A549 (cell line): ENCODE measurements around the gene NMUR2. TPM values are rescaled to one million over a fixed set of nuclear protein-coding genes. Genes with fewer than 3 reads are reported as not detected.

ENCODE experiments used
- ATAC-seq, 2 experiments: fragments of 200-7000 bp in 1 of 2; fragments of >200 bp in 1 of 2; cut with Nextera tagmentation in 1 of 2; cut with Tn5 transposase in 1 of 2; 3 replicates each; pipeline versions ENCODE4 v1.8.0 to v1.9.1; 2018 to 2020; ENCODE audit warnings: mild to moderate bottlenecking in 1 of 2, moderate library complexity in 1 of 2
- CTCF ChIA-PET: fragments of 300-600 bp; sonication (Branson Sonifier 250); formaldehyde crosslinking; extraction: SDS; loops from one replicate; lab custom pipeline; 2021; ENCODE audit warnings: antibody characterized with exemption, inconsistent platforms; lab: Yijun Ruan, JAX
- POLR2A ChIA-PET: fragments of 350-600 bp; formaldehyde crosslinking; extraction: SDS; loops from one replicate; lab custom pipeline; 2021; ENCODE audit warnings: antibody characterized with exemption, inconsistent platforms; lab: Yijun Ruan, JAX
- DNase-seq, 2 experiments: peaks; one replicate each; pipeline versions ENCODE4 v3.0.0 to v3.0.0-alpha.2; 2011 to 2016; ENCODE audit warnings: low read depth in 1 of 2, low spot score in 1 of 2
- FAIRE-seq: peaks from 2 replicates; lab custom pipeline; 2011; peaks lifted over from hg19 to GRCh38; lab: Jason Lieb, UNC
- H3K27ac ChIP-seq, 2 experiments: fragments of >200 bp; sonication (Bioruptor Twin); formaldehyde crosslinking; 3 replicates each; pipeline ENCODE4 v1.5.1; 2016 to 2017
- H3K4me1 ChIP-seq: fragments of >200 bp; sonication (Bioruptor Twin); formaldehyde crosslinking; 3 replicates; pipeline ENCODE4 v1.6.1; 2016
- H3K4me2 ChIP-seq: fragments of >200 bp; sonication (Bioruptor Twin); formaldehyde crosslinking; 3 replicates; pipeline ENCODE4 v1.6.1; 2016
- H3K4me3 ChIP-seq: fragments of >200 bp; sonication (Bioruptor Twin); formaldehyde crosslinking; 3 replicates; pipeline ENCODE4 v1.5.1; 2016
- H3K9me3 ChIP-seq: fragments of >200 bp; sonication (Bioruptor Twin); formaldehyde crosslinking; 3 replicates; pipeline ENCODE4 v1.6.1; 2016
- CBX2 ChIP-seq: fragments of 200-600 bp; sonication (generic); IDR thresholded peaks from 2 replicates; pipeline ENCODE4 v1.6.1; 2016; ENCODE audit warnings: low read depth, mild to moderate bottlenecking, borderline replicate concordance
- CEBPB ChIP-seq, 2 experiments: fragments of >200 bp in 1 of 2; sonication (Bioruptor Twin) in 1 of 2; formaldehyde crosslinking in 1 of 2; IDR thresholded peaks; 2 replicates each; pipeline ENCODE4 v1.6.1; 2012 to 2016
- GATA3 ChIP-seq: IDR thresholded peaks from 2 replicates; pipeline ENCODE4 v1.6.1; 2012; ENCODE audit warnings: borderline replicate concordance
- HOXB5 ChIP-seq: fragments of 250-450 bp; sonication (Bioruptor Pico); IDR thresholded peaks from 2 replicates; pipeline ENCODE4 v1.5.0; 2020; ENCODE audit warnings: mild to moderate bottlenecking, moderate library complexity
- KDM5A ChIP-seq: fragments of 200-600 bp; sonication (generic); IDR thresholded peaks from 2 replicates; pipeline ENCODE4 v1.6.1; 2016; ENCODE audit warnings: antibody characterized with exemption, mild to moderate bottlenecking
- MAZ ChIP-seq: fragments of 150-350 bp; IDR thresholded peaks from 2 replicates; pipeline ENCODE4 v1.6.1; 2014; ENCODE audit warnings: antibody characterized with exemption, low read depth, low read length, borderline replicate concordance
- RFX5 ChIP-seq: fragments of 450-650 bp; IDR thresholded peaks from 2 replicates; pipeline ENCODE4 v1.7.1; 2014; ENCODE audit warnings: antibody characterized with exemption, mild to moderate bottlenecking, moderate library complexity
- TFCP2L1 ChIP-seq: fragments of 250-450 bp; sonication (Bioruptor Pico); IDR thresholded peaks from 2 replicates; pipeline ENCODE4 v1.5.0; 2021; ENCODE audit warnings: mild to moderate bottlenecking
- TP53 ChIP-seq: fragments of 250-450 bp; sonication (Bioruptor Pico); IDR thresholded peaks from 2 replicates; pipeline ENCODE4 v1.5.0; 2021; ENCODE audit warnings: mild to moderate bottlenecking, moderate library complexity
- ZSCAN20 ChIP-seq: fragments of 250-450 bp; sonication (Bioruptor Pico); IDR thresholded peaks from 2 replicates; pipeline ENCODE4 v1.8.0; 2022; ENCODE audit warnings: mild to moderate bottlenecking, moderate library complexity
- WGBS: methylation state at CpG from one replicate; pipeline ENCODE4 v1.1.6; 2017; ENCODE audit errors: missing lambda C conversion rate; 5-methylcytosine and 5-hydroxymethylcytosine counted together
- polyA plus RNA-seq, 4 experiments: library from polyadenylated mRNA; depleted of rRNA in 3 of 4; stranded (reverse); fragments of >200 nt; fragmentation: RNase III in 1 of 4; extraction: RNeasy Plus Mini Kit Qiagen cat#74134 plus additional on column Dnase treatment in 1 of 4; gene quantifications; 2 replicates in 3 of 4; 3 replicates in 1 of 4; pipeline ENCODE4 v1.2.3, GENCODE V29; 2011 to 2017
- TF ChIP-seq, protein P1 (sequence below): fragments of 250-450 bp; sonication (Bioruptor Pico); IDR thresholded peaks from 2 replicates; pipeline ENCODE4 v1.5.0; 2021; ENCODE audit warnings: mild to moderate bottlenecking, moderate library complexity, borderline replicate concordance
- TF ChIP-seq, protein P2 (sequence below): fragments of 200-600 bp; sonication (generic); IDR thresholded peaks from 2 replicates; pipeline ENCODE4 v1.6.1; 2016; ENCODE audit warnings: antibody characterized with exemption, mild to moderate bottlenecking, moderate library complexity
- TF ChIP-seq, protein P3 (sequence below): fragments of 150-350 bp; IDR thresholded peaks from 2 replicates; pipeline ENCODE4 v1.6.1; 2014; ENCODE audit warnings: low read depth, mild to moderate bottlenecking, low read length
- TF ChIP-seq, protein P4 (sequence below): IDR thresholded peaks from 2 replicates; pipeline ENCODE4 v1.6.1; 2012
- TF ChIP-seq, protein P5 (sequence below): fragments of 450-650 bp; IDR thresholded peaks from 2 replicates; pipeline ENCODE4 v1.6.1; 2014; ENCODE audit warnings: antibody characterized with exemption
- TF ChIP-seq, protein P6 (sequence below): fragments of >200 bp; sonication (Bioruptor Twin); formaldehyde crosslinking; IDR thresholded peaks from 3 replicates; pipeline ENCODE4 v1.5.1; 2016
- TF ChIP-seq, protein P7 (sequence below): IDR thresholded peaks from 2 replicates; pipeline ENCODE4 v1.6.1; 2012; ENCODE audit warnings: low read depth, borderline replicate concordance

NMUR2 gene
- polyA plus RNA-seq, 2 of the 4 experiments (the other 2 are of a cell fraction): not detected

DNA sequence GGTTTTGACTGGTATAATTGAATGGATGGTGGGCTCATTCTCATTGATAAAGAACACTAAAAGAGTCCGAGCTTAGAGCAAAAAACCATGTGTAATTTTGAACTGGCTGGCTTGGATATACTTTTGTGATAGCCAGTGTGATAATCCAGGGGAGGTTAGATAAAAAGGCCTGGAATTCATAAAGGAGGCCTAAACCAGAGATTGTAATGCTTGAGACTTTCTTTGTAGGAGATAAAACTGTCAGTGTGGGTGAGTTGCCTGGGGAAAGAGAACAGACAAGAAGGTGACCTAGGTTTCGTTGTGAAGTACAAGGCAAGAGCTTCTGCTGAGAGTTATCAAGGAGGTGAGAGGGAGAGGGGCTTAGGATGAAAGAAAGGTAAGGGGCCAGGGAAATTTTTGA is 17.0 kb upstream of the NMUR2 start:
- Histone ChIP-seq H3K4me1 (no peaks in the 10 kb centered on the region), H3K4me3 (no peak overlapping the region), H3K9me3 (no peaks in the 10 kb centered on the region), H3K4me2 (no peak overlapping the region), H3K27ac (no peak overlapping the region)
- ChIA-PET POLR2A (no interaction called here), CTCF (interaction anchor here (1.2 kb wide), 1 partner anchor 515 kb away, joined by 3 read pairs; no protein-coding TSS in a partner anchor)
- no peak for ATAC-seq
- no peak for DNase-seq
- TF ChIP-seq TFCP2L1 (CRISPR knock-in tag): no peak
- no peak for TF ChIP-seq CBX2
- TF ChIP-seq, protein P1, sequence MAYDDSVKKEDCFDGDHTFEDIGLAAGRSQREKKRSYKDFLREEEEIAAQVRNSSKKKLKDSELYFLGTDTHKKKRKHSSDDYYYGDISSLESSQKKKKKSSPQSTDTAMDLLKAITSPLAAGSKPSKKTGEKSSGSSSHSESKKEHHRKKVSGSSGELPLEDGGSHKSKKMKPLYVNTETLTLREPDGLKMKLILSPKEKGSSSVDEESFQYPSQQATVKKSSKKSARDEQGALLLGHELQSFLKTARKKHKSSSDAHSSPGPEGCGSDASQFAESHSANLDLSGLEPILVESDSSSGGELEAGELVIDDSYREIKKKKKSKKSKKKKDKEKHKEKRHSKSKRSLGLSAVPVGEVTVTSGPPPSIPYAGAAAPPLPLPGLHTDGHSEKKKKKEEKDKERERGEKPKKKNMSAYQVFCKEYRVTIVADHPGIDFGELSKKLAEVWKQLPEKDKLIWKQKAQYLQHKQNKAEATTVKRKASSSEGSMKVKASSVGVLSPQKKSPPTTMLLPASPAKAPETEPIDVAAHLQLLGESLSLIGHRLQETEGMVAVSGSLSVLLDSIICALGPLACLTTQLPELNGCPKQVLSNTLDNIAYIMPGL (CRISPR knock-in tag): no peak
- no peak for TF ChIP-seq GATA3
- no peak for TF ChIP-seq TP53 (CRISPR knock-in tag)
- TF ChIP-seq, protein P2, sequence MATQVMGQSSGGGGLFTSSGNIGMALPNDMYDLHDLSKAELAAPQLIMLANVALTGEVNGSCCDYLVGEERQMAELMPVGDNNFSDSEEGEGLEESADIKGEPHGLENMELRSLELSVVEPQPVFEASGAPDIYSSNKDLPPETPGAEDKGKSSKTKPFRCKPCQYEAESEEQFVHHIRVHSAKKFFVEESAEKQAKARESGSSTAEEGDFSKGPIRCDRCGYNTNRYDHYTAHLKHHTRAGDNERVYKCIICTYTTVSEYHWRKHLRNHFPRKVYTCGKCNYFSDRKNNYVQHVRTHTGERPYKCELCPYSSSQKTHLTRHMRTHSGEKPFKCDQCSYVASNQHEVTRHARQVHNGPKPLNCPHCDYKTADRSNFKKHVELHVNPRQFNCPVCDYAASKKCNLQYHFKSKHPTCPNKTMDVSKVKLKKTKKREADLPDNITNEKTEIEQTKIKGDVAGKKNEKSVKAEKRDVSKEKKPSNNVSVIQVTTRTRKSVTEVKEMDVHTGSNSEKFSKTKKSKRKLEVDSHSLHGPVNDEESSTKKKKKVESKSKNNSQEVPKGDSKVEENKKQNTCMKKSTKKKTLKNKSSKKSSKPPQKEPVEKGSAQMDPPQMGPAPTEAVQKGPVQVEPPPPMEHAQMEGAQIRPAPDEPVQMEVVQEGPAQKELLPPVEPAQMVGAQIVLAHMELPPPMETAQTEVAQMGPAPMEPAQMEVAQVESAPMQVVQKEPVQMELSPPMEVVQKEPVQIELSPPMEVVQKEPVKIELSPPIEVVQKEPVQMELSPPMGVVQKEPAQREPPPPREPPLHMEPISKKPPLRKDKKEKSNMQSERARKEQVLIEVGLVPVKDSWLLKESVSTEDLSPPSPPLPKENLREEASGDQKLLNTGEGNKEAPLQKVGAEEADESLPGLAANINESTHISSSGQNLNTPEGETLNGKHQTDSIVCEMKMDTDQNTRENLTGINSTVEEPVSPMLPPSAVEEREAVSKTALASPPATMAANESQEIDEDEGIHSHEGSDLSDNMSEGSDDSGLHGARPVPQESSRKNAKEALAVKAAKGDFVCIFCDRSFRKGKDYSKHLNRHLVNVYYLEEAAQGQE: no peak
- no peak for TF ChIP-seq MAZ
- TF ChIP-seq, protein P3, sequence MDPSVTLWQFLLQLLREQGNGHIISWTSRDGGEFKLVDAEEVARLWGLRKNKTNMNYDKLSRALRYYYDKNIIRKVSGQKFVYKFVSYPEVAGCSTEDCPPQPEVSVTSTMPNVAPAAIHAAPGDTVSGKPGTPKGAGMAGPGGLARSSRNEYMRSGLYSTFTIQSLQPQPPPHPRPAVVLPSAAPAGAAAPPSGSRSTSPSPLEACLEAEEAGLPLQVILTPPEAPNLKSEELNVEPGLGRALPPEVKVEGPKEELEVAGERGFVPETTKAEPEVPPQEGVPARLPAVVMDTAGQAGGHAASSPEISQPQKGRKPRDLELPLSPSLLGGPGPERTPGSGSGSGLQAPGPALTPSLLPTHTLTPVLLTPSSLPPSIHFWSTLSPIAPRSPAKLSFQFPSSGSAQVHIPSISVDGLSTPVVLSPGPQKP: no peak
- TF ChIP-seq, protein P4, sequence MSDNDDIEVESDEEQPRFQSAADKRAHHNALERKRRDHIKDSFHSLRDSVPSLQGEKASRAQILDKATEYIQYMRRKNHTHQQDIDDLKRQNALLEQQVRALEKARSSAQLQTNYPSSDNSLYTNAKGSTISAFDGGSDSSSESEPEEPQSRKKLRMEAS: no peak
- TF ChIP-seq CEBPB (IDR thresholded peaks at IDR 0.05): no peak
- TF ChIP-seq, protein P5, sequence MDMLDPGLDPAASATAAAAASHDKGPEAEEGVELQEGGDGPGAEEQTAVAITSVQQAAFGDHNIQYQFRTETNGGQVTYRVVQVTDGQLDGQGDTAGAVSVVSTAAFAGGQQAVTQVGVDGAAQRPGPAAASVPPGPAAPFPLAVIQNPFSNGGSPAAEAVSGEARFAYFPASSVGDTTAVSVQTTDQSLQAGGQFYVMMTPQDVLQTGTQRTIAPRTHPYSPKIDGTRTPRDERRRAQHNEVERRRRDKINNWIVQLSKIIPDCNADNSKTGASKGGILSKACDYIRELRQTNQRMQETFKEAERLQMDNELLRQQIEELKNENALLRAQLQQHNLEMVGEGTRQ: no peak
- TF ChIP-seq, protein P6, sequence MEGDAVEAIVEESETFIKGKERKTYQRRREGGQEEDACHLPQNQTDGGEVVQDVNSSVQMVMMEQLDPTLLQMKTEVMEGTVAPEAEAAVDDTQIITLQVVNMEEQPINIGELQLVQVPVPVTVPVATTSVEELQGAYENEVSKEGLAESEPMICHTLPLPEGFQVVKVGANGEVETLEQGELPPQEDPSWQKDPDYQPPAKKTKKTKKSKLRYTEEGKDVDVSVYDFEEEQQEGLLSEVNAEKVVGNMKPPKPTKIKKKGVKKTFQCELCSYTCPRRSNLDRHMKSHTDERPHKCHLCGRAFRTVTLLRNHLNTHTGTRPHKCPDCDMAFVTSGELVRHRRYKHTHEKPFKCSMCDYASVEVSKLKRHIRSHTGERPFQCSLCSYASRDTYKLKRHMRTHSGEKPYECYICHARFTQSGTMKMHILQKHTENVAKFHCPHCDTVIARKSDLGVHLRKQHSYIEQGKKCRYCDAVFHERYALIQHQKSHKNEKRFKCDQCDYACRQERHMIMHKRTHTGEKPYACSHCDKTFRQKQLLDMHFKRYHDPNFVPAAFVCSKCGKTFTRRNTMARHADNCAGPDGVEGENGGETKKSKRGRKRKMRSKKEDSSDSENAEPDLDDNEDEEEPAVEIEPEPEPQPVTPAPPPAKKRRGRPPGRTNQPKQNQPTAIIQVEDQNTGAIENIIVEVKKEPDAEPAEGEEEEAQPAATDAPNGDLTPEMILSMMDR: no peak
- TF ChIP-seq RFX5: no peak
- TF ChIP-seq, protein P7, sequence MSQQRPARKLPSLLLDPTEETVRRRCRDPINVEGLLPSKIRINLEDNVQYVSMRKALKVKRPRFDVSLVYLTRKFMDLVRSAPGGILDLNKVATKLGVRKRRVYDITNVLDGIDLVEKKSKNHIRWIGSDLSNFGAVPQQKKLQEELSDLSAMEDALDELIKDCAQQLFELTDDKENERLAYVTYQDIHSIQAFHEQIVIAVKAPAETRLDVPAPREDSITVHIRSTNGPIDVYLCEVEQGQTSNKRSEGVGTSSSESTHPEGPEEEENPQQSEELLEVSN: no peak
- TF ChIP-seq KDM5A: no peak
- no peak for TF ChIP-seq ZSCAN20 (CRISPR knock-in tag)
- no peak for TF ChIP-seq HOXB5 (CRISPR knock-in tag)
- WGBS: 1% methylated on average over 2 of the region's 2 CpGs
- FAIRE-seq: no peak
